ENCODE measurements around the gene BCKDHB.
"Not testable (repeated sequence)": the region's sequence is repeated elsewhere in the genome, so short reads cannot be mapped to it uniquely, and the experiment has no call there.

The BCKDHB gene

GRCh38 chr6:80271074-80271473, 164.6 kb downstream of the BCKDHB start:
- H3K27ac Mint-ChIP-seq, result no peak overlapping the region
- H3K36me3 Mint-ChIP-seq (ENCODE audit: low read depth), result no peaks in the 10 kb centered on the region
- H3K4me1 Mint-ChIP-seq (ENCODE audit: low read depth), result no peaks in the 10 kb centered on the region
- no peaks in the 10 kb centered on the region for H3K27me3 Mint-ChIP-seq
- intact Hi-C loops (cut with micrococcal nuclease), result no loop called here
- H3K9me3 Mint-ChIP-seq, result no peaks in the 10 kb centered on the region
- no peak overlapping the region for H3K4me3 Mint-ChIP-seq

- no peaks in the 10 kb centered on the region for H3K27me3 Mint-ChIP-seq
- no peak overlapping the region for H3K4me3 Mint-ChIP-seq
- H3K4me1 Mint-ChIP-seq (ENCODE audit: low read depth), result no peaks in the 10 kb centered on the region
- no peak overlapping the region for H3K27ac Mint-ChIP-seq
- H3K9me3 Mint-ChIP-seq, result no peaks in the 10 kb centered on the region
- H3K36me3 Mint-ChIP-seq (ENCODE audit: low read depth), result no peaks in the 10 kb centered on the region
- intact Hi-C loops (cut with micrococcal nuclease), result no loop called here
Measured at GRCh38 chr6:80272988-80273387, 166.5 kb downstream of the BCKDHB start.

GRCh38 chr6:80276861-80277260, 170.4 kb downstream of the BCKDHB start:
- H3K27ac Mint-ChIP-seq, result no peak overlapping the region
- H3K27me3 Mint-ChIP-seq, result no peaks in the 10 kb centered on the region
- no peaks in the 10 kb centered on the region for H3K36me3 Mint-ChIP-seq (ENCODE audit: low read depth)
- intact Hi-C loops (cut with micrococcal nuclease), result loop anchor here (1.0 kb wide), 1 partner anchor 9 kb away; no protein-coding TSS in a partner anchor
- peaks cover 7% of the 10 kb centered on the region for H3K9me3 Mint-ChIP-seq
- H3K4me1 Mint-ChIP-seq (ENCODE audit: low read depth), result peaks cover 9% of the 10 kb centered on the region
- no peak overlapping the region for H3K4me3 Mint-ChIP-seq

- Mint-ChIP-seq H3K27me3 (no peaks in the 10 kb centered on the region), H3K4me1 (ENCODE audit: low read depth) (peaks cover 9% of the 10 kb centered on the region), H3K4me3 (no peak overlapping the region), H3K9me3 (peaks cover 7% of the 10 kb centered on the region), H3K27ac (no peak overlapping the region), H3K36me3 (ENCODE audit: low read depth) (no peaks in the 10 kb centered on the region)
- intact Hi-C loops (cut with micrococcal nuclease), result no loop called here
Measured at GRCh38 chr6:80277501-80277900, 171.0 kb downstream of the BCKDHB start.

- Mint-ChIP-seq H3K4me1 (ENCODE audit: low read depth) (peaks cover 9% of the 10 kb centered on the region), H3K4me3 (no peak overlapping the region), H3K27me3 (no peaks in the 10 kb centered on the region), H3K36me3 (ENCODE audit: low read depth) (no peaks in the 10 kb centered on the region), H3K9me3 (peaks cover 7% of the 10 kb centered on the region), H3K27ac (no peak overlapping the region)
- intact Hi-C loops (cut with micrococcal nuclease), result no loop called here
Measured at GRCh38 chr6:80280262-80281010, 174.0 kb downstream of the BCKDHB start.

GRCh38 chr6:80282913-80283554, 176.6 kb downstream of the BCKDHB start:
- intact Hi-C loops (cut with micrococcal nuclease), result no loop called here
- Mint-ChIP-seq H3K9me3 (peaks cover 7% of the 10 kb centered on the region), H3K4me3 (no peak overlapping the region), H3K27me3 (no peaks in the 10 kb centered on the region), H3K4me1 (ENCODE audit: low read depth) (peaks cover 9% of the 10 kb centered on the region), H3K27ac (no peak overlapping the region), H3K36me3 (ENCODE audit: low read depth) (no peaks in the 10 kb centered on the region)

GRCh38 chr6:80287112-80287511, 180.6 kb downstream of the BCKDHB start:
- H3K27ac Mint-ChIP-seq, result no peak overlapping the region
- intact Hi-C loops (cut with micrococcal nuclease), result no loop called here
- no peaks in the 10 kb centered on the region for H3K36me3 Mint-ChIP-seq (ENCODE audit: low read depth)
- H3K4me1 Mint-ChIP-seq (ENCODE audit: low read depth), result no peaks in the 10 kb centered on the region
- H3K4me3 Mint-ChIP-seq, result no peak overlapping the region
- no peaks in the 10 kb centered on the region for H3K27me3 Mint-ChIP-seq
- H3K9me3 Mint-ChIP-seq, result peaks cover 11% of the 10 kb centered on the region

GRCh38 chr6:80287607-80288006, 181.1 kb downstream of the BCKDHB start:
- no peaks in the 10 kb centered on the region for H3K27me3 Mint-ChIP-seq
- peaks cover 16% of the 10 kb centered on the region for H3K9me3 Mint-ChIP-seq
- no peak overlapping the region for H3K27ac Mint-ChIP-seq
- no peaks in the 10 kb centered on the region for H3K4me1 Mint-ChIP-seq (ENCODE audit: low read depth)
- intact Hi-C loops (cut with micrococcal nuclease), result no loop called here
- no peak overlapping the region for H3K4me3 Mint-ChIP-seq
- no peaks in the 10 kb centered on the region for H3K36me3 Mint-ChIP-seq (ENCODE audit: low read depth)

- Mint-ChIP-seq H3K27ac (no peak overlapping the region), H3K36me3 (ENCODE audit: low read depth) (peaks cover 8% of the 10 kb centered on the region), H3K27me3 (no peaks in the 10 kb centered on the region), H3K4me3 (no peak overlapping the region), H3K9me3 (peaks cover 37% of the 10 kb centered on the region), H3K4me1 (ENCODE audit: low read depth) (peaks cover 1% of the 10 kb centered on the region)
- intact Hi-C loops (cut with micrococcal nuclease), result no loop called here
Measured at GRCh38 chr6:80289727-80290126, 183.3 kb downstream of the BCKDHB start.

- H3K36me3 Mint-ChIP-seq (ENCODE audit: low read depth), result peaks cover 14% of the 10 kb centered on the region
Measured at GRCh38 chr6:80294531-80294930, 188.1 kb downstream of the BCKDHB start.

GRCh38 chr6:80302716-80303115, 196.2 kb downstream of the BCKDHB start:
- no peaks in the 10 kb centered on the region for H3K27me3 Mint-ChIP-seq
- H3K4me3 Mint-ChIP-seq, result no peak overlapping the region
- peaks cover 34% of the 10 kb centered on the region for H3K9me3 Mint-ChIP-seq
- no peak overlapping the region for H3K27ac Mint-ChIP-seq
- H3K4me1 Mint-ChIP-seq (ENCODE audit: low read depth), result no peaks in the 10 kb centered on the region
- H3K36me3 Mint-ChIP-seq (ENCODE audit: low read depth), result no peaks in the 10 kb centered on the region
- intact Hi-C loops (cut with micrococcal nuclease), result no loop called here

More at GRCh38 chr6:80294531-80294930, 188.1 kb downstream of the BCKDHB start:
- H3K4me3 Mint-ChIP-seq; H3K4me1 Mint-ChIP-seq (ENCODE audit: low read depth); intact Hi-C loops (cut with micrococcal nuclease); H3K27me3 Mint-ChIP-seq; H3K27ac Mint-ChIP-seq: not testable (repeated sequence)
- H3K9me3 Mint-ChIP-seq, result peaks cover 60% of the 10 kb centered on the region

- intact Hi-C loops (cut with micrococcal nuclease), result no loop called here
- H3K27ac Mint-ChIP-seq, result no peak overlapping the region
- no peaks in the 10 kb centered on the region for H3K4me1 Mint-ChIP-seq (ENCODE audit: low read depth)
Measured at GRCh38 chr6:80304014-80304413, 197.5 kb downstream of the BCKDHB start.

GRCh38 chr6:80314531-80314930, 208.1 kb downstream of the BCKDHB start:
- Mint-ChIP-seq H3K27ac (no peak overlapping the region), H3K9me3 (peaks cover 41% of the 10 kb centered on the region), H3K4me1 (ENCODE audit: low read depth) (no peaks in the 10 kb centered on the region)

More at GRCh38 chr6:80304014-80304413, 197.5 kb downstream of the BCKDHB start:
- Mint-ChIP-seq H3K27me3 (no peaks in the 10 kb centered on the region), H3K9me3 (peaks cover 25% of the 10 kb centered on the region), H3K4me3 (no peak overlapping the region), H3K36me3 (ENCODE audit: low read depth) (no peaks in the 10 kb centered on the region)

GRCh38 chr6:80316686-80317231, 210.3 kb downstream of the BCKDHB start:
- Mint-ChIP-seq H3K36me3 (ENCODE audit: low read depth) (no peaks in the 10 kb centered on the region), H3K27ac (no peak overlapping the region), H3K27me3 (no peaks in the 10 kb centered on the region), H3K4me1 (ENCODE audit: low read depth) (no peaks in the 10 kb centered on the region), H3K4me3 (no peak overlapping the region), H3K9me3 (peaks cover 23% of the 10 kb centered on the region)
- intact Hi-C loops (cut with micrococcal nuclease), result no loop called here

More at GRCh38 chr6:80314531-80314930, 208.1 kb downstream of the BCKDHB start:
- intact Hi-C loops (cut with micrococcal nuclease), result no loop called here
- H3K36me3 Mint-ChIP-seq (ENCODE audit: low read depth), result no peaks in the 10 kb centered on the region
- H3K27me3 Mint-ChIP-seq, result no peaks in the 10 kb centered on the region
- no peak overlapping the region for H3K4me3 Mint-ChIP-seq
